B cell (primary cell): ENCODE measurements around the gene AMTN.

Experiments used
- EZH2 ChIP-seq: IDR thresholded peaks from 2 replicates; pipeline ENCODE4 v1.6.1; 2012; ENCODE audit warnings: borderline replicate concordance, low read depth, mild to moderate bottlenecking, moderate library complexity, low read length; ENCODE audit not compliant: insufficient read depth, poor library complexity, severe bottlenecking
- TF ChIP-seq, protein P1 (sequence below): fragments of 200-600 bp; IDR thresholded peaks from one replicate; pipeline ENCODE4 v1.8.0; 2022; ENCODE audit warnings: antibody characterized with exemption, mild to moderate bottlenecking

DNA sequence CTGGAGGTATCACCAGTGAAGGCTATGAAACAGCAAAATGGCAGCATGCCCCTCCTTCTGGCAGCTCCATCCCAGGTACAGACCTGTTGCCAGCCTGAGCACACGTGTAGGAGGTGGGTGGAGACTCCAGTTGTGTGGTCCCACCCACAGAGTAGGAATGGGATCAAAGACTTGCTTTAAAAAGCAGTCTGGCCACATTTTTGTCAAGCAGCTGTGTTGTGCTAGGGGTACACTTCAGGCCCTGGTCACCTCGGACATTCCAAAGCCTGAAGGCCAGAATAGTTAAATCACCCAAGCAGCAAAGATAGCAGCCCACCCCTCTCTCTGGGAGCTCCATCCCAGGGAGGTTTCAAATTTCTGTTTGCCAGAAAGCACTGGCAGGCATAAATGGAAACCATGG, 53.4 kb downstream of the AMTN start:
- TF ChIP-seq EZH2: no peak
- TF ChIP-seq, protein P1, sequence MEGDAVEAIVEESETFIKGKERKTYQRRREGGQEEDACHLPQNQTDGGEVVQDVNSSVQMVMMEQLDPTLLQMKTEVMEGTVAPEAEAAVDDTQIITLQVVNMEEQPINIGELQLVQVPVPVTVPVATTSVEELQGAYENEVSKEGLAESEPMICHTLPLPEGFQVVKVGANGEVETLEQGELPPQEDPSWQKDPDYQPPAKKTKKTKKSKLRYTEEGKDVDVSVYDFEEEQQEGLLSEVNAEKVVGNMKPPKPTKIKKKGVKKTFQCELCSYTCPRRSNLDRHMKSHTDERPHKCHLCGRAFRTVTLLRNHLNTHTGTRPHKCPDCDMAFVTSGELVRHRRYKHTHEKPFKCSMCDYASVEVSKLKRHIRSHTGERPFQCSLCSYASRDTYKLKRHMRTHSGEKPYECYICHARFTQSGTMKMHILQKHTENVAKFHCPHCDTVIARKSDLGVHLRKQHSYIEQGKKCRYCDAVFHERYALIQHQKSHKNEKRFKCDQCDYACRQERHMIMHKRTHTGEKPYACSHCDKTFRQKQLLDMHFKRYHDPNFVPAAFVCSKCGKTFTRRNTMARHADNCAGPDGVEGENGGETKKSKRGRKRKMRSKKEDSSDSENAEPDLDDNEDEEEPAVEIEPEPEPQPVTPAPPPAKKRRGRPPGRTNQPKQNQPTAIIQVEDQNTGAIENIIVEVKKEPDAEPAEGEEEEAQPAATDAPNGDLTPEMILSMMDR: no peak
